ENCODE measurements around the gene RS1. TPM values are rescaled to one million over a fixed set of nuclear protein-coding genes. Genes with fewer than 3 reads are reported as not detected.

The RS1 gene
- total and polyA plus RNA-seq, 9 donors = not detected

- Histone ChIP-seq H3K4me3 (no peak overlapping the region), H3K27ac (no peak overlapping the region), H3K36me3 (no peaks in the 10 kb centered on the region), H3K4me1 (ENCODE audit: insufficient read depth) (no peaks in the 10 kb centered on the region), H3K27me3 (no peaks in the 10 kb centered on the region), H3K9me3 (no peaks in the 10 kb centered on the region)
- WGBS, 3 donors = 91 to 93% (median 92%) methylated on average over 2 of the region's 2 CpGs
- no peak for TF ChIP-seq EP300 (IDR thresholded peaks at IDR 0.05)
- TF ChIP-seq, protein P1, sequence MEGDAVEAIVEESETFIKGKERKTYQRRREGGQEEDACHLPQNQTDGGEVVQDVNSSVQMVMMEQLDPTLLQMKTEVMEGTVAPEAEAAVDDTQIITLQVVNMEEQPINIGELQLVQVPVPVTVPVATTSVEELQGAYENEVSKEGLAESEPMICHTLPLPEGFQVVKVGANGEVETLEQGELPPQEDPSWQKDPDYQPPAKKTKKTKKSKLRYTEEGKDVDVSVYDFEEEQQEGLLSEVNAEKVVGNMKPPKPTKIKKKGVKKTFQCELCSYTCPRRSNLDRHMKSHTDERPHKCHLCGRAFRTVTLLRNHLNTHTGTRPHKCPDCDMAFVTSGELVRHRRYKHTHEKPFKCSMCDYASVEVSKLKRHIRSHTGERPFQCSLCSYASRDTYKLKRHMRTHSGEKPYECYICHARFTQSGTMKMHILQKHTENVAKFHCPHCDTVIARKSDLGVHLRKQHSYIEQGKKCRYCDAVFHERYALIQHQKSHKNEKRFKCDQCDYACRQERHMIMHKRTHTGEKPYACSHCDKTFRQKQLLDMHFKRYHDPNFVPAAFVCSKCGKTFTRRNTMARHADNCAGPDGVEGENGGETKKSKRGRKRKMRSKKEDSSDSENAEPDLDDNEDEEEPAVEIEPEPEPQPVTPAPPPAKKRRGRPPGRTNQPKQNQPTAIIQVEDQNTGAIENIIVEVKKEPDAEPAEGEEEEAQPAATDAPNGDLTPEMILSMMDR (IDR thresholded peaks at IDR 0.05) = no peak
- TF ChIP-seq POLR2A (IDR thresholded peaks at IDR 0.05) = no peak
- intact Hi-C loops (cut with DNase I) = loop anchor here in 1 of 4 donors (10.0 kb wide), 1 partner anchor 1264 kb away; no protein-coding TSS in a partner anchor
- no peak for DNase-seq
These were observed 52.6 kb downstream of the RS1 start for GRCh38 chrX:18619288-18619687.

GRCh38 chrX:18617407-18617750 is 54.5 kb downstream of the RS1 start:
- H3K4me1 ChIP-seq (ENCODE audit: insufficient read depth) = no peaks in the 10 kb centered on the region

DNA sequence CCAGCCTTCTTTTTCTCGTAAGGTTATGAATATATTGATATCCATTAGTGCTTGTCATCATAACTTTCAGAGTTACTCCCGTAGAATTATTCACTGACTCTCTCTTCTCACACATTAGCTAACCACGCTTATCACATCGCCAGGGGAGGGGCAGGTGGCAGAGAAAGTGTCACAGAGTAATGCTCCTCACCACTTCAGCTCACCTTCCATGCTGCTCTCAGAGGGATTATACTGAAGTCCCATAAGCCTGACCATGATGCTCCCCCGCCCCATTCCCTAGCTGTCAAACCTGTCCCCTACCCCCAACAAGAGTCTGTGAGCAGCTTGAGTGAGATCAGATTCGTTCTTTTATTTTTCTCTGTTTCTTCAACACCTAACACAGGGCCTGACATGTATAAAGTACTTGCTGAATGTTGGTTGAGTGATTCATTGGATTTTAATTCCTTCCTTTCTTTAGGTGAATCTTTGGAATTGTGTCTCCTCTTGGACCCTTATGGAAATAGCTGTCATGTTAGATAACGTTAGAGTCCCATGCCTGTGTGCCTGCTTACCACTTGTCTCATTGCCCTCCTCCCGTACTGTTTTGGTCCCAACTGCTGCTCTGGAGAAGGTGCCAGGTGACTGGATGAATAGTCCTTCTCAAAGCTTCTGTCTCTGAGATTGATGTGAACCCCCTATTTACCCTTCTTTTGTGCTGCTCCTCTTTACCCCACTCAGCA is 55.1 kb downstream of the RS1 start:
- TF ChIP-seq EP300 (IDR thresholded peaks at IDR 0.05) (no peak), POLR2A (IDR thresholded peaks at IDR 0.05) (no peak)
- TF ChIP-seq, protein P1 (IDR thresholded peaks at IDR 0.05) = no peak
- intact Hi-C loops (cut with DNase I) = loop anchor here in 1 of 4 donors (10.0 kb wide), 1 partner anchor 1262 kb away; no protein-coding TSS in a partner anchor
- H3K36me3 ChIP-seq = no peaks in the 10 kb centered on the region
- H3K4me1 ChIP-seq (ENCODE audit: insufficient read depth) = no peaks in the 10 kb centered on the region
- no peaks in the 10 kb centered on the region for H3K27me3 ChIP-seq
- H3K27ac ChIP-seq = no peak overlapping the region
- no peaks in the 10 kb centered on the region for H3K9me3 ChIP-seq
- WGBS, 3 donors = 82 to 87% (median 85%) methylated on average over 8 of the region's 8 CpGs
- H3K4me3 ChIP-seq = no peak overlapping the region
- no peak for DNase-seq

More at GRCh38 chrX:18617407-18617750, 54.5 kb downstream of the RS1 start:
- intact Hi-C loops (cut with DNase I) = loop anchor here in 1 of 4 donors (10.0 kb wide), 1 partner anchor 1263 kb away; no protein-coding TSS in a partner anchor
- no peaks in the 10 kb centered on the region for H3K27me3 ChIP-seq
- no peaks in the 10 kb centered on the region for H3K9me3 ChIP-seq
- no peak overlapping the region for H3K4me3 ChIP-seq
- TF ChIP-seq, protein P1 (IDR thresholded peaks at IDR 0.05) = no peak
- TF ChIP-seq POLR2A (IDR thresholded peaks at IDR 0.05) = no peak
- no peak for TF ChIP-seq EP300 (IDR thresholded peaks at IDR 0.05)
- H3K27ac ChIP-seq = no peak overlapping the region
- DNase-seq = no peak
- WGBS, 3 donors = 82 to 86% (median 83%) methylated on average over 5 of the region's 5 CpGs
- no peaks in the 10 kb centered on the region for H3K36me3 ChIP-seq

DNA sequence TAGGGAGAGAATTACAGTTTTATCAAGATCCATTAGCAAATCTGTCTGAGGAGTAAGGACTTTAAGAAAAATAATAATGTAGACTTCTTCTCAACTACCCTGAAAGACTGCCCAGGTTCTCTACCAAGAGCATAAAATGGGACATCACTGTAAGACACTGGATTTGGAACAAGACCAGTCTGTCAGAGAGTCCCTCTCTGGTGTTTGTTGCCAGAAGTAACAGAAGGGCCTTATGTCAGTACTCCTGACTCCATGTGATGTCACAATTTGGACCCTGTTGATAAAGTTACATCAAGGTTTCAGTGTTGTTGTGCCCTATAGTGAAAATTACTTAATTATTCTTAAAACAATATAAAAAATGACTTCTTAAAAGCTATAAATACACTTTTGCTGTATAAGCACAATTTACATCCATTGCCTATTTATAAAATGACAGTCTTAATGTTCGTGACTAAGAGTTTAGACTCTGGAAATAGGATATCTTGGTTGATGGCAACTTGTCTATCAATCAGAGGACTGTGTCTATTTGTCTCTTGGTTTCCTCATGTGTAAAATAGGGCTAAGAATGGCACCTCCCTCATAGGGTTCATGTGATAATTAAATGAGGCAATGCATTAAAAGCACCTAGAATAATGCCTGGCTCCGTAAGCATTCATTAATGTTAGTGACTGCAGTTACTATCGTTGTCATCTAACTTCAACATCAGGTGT is 57.8 kb downstream of the RS1 start:
- H3K4me1 ChIP-seq (ENCODE audit: insufficient read depth) = no peaks in the 10 kb centered on the region
- H3K27ac ChIP-seq = no peak overlapping the region
- intact Hi-C loops (cut with DNase I) = loop anchor here in 1 of 4 donors (10.0 kb wide), 1 partner anchor 1259 kb away; no protein-coding TSS in a partner anchor
- TF ChIP-seq, protein P1 (IDR thresholded peaks at IDR 0.05) = no peak
- no peak for TF ChIP-seq POLR2A (IDR thresholded peaks at IDR 0.05)
- no peak for TF ChIP-seq EP300 (IDR thresholded peaks at IDR 0.05)
- no peaks in the 10 kb centered on the region for H3K27me3 ChIP-seq
- whole genome bisulfite sequencing, 3 donors = 85 to 88% (median 86%) methylated on average over 3 of the region's 3 CpGs
- no peaks in the 10 kb centered on the region for H3K36me3 ChIP-seq
- H3K4me3 ChIP-seq = no peak overlapping the region
- H3K9me3 ChIP-seq = no peaks in the 10 kb centered on the region
- DNase-seq = no peak

All from ovary (tissue), 9 donors.